MM.1S (cell line): ENCODE data around the gene KIF4B.

Source experiments
- DNase-seq: peaks from one replicate; pipeline ENCODE4 v3.0.0-alpha.2; 2015
- H2AFZ ChIP-seq: fragments of 300-600 bp; sonication (generic); 2 replicates; pipeline ENCODE4 v1.6.0; 2016; ENCODE audit warnings: antibody characterized with exemption, low read length
- H3F3A ChIP-seq: fragments of 300-600 bp; sonication (generic); 2 replicates; pipeline ENCODE4 v1.6.1; 2016; ENCODE audit warnings: mild to moderate bottlenecking, antibody characterized with exemption, low read length, moderate library complexity, mixed read lengths; ENCODE audit not compliant: insufficient read depth
- H3K27ac ChIP-seq: fragments of 300-600 bp; sonication (generic); 2 replicates; pipeline ENCODE4 v1.5.1; 2016; ENCODE audit warnings: mild to moderate bottlenecking, low read length
- H3K27me3 ChIP-seq: fragments of 300-600 bp; sonication (generic); replicated peaks from 2 replicates; pipeline ENCODE4 v1.6.0; 2016; ENCODE audit warnings: low read length; ENCODE audit not compliant: insufficient read depth
- H3K36me3 ChIP-seq: fragments of 300-600 bp; sonication (generic); replicated peaks from 2 replicates; pipeline ENCODE4 v1.6.1; 2016; ENCODE audit warnings: mild to moderate bottlenecking, low read length, mixed read lengths; ENCODE audit not compliant: insufficient read depth
- H3K4me1 ChIP-seq: fragments of 300-600 bp; sonication (generic); 2 replicates; pipeline ENCODE4 v1.6.1; 2016; ENCODE audit warnings: low read length, mixed read lengths
- H3K4me2 ChIP-seq: fragments of 300-600 bp; sonication (generic); 2 replicates; pipeline ENCODE4 v1.6.0; 2016; ENCODE audit warnings: low read depth, low read length
- H3K4me3 ChIP-seq: fragments of 300-600 bp; sonication (generic); 2 replicates; pipeline ENCODE4 v1.5.1; 2016; ENCODE audit warnings: low read length, mixed read lengths
- H3K79me2 ChIP-seq: fragments of 300-600 bp; sonication (generic); 2 replicates; pipeline ENCODE4 v1.6.1; 2016; ENCODE audit warnings: mixed run types, low read length, mixed read lengths
- H3K9ac ChIP-seq: fragments of 300-600 bp; sonication (generic); 2 replicates; pipeline ENCODE4 v1.6.1; 2016; ENCODE audit warnings: low read length, mixed read lengths
- H3K9me2 ChIP-seq: fragments of 300-600 bp; sonication (generic); replicated peaks from 2 replicates; pipeline ENCODE4 v1.6.1; 2016; ENCODE audit warnings: mild to moderate bottlenecking, low read length, mixed read lengths; ENCODE audit not compliant: insufficient read depth
- H3K9me3 ChIP-seq: fragments of 300-600 bp; sonication (generic); replicated peaks from 2 replicates; pipeline ENCODE4 v1.6.1; 2016; ENCODE audit warnings: mild to moderate bottlenecking, low read length, mixed read lengths; ENCODE audit not compliant: insufficient read depth
- H4K20me1 ChIP-seq: fragments of 300-600 bp; sonication (generic); 2 replicates; pipeline ENCODE4 v1.6.1; 2016; ENCODE audit warnings: mild to moderate bottlenecking, low read length, moderate library complexity, mixed read lengths; ENCODE audit not compliant: insufficient read depth
- EZH2 ChIP-seq: fragments of 300-600 bp; sonication (generic); optimal IDR thresholded peaks from 2 replicates; pipeline ENCODE3; 2017; ENCODE audit warnings: low read depth, mild to moderate bottlenecking, antibody characterized with exemption, low read length, mixed read lengths
- EZH2phosphoT487 ChIP-seq: fragments of 300-600 bp; sonication (generic); IDR thresholded peaks from 2 replicates; pipeline ENCODE4 v1.6.1; 2018; ENCODE audit warnings: antibody characterized with exemption, low read length
- TF ChIP-seq, protein P1 (sequence below): fragments of 300-600 bp; sonication (generic); IDR thresholded peaks from 2 replicates; pipeline ENCODE4 v1.5.1; 2016; ENCODE audit warnings: antibody characterized with exemption, low read length, mixed read lengths

KIF4B gene, protein sequence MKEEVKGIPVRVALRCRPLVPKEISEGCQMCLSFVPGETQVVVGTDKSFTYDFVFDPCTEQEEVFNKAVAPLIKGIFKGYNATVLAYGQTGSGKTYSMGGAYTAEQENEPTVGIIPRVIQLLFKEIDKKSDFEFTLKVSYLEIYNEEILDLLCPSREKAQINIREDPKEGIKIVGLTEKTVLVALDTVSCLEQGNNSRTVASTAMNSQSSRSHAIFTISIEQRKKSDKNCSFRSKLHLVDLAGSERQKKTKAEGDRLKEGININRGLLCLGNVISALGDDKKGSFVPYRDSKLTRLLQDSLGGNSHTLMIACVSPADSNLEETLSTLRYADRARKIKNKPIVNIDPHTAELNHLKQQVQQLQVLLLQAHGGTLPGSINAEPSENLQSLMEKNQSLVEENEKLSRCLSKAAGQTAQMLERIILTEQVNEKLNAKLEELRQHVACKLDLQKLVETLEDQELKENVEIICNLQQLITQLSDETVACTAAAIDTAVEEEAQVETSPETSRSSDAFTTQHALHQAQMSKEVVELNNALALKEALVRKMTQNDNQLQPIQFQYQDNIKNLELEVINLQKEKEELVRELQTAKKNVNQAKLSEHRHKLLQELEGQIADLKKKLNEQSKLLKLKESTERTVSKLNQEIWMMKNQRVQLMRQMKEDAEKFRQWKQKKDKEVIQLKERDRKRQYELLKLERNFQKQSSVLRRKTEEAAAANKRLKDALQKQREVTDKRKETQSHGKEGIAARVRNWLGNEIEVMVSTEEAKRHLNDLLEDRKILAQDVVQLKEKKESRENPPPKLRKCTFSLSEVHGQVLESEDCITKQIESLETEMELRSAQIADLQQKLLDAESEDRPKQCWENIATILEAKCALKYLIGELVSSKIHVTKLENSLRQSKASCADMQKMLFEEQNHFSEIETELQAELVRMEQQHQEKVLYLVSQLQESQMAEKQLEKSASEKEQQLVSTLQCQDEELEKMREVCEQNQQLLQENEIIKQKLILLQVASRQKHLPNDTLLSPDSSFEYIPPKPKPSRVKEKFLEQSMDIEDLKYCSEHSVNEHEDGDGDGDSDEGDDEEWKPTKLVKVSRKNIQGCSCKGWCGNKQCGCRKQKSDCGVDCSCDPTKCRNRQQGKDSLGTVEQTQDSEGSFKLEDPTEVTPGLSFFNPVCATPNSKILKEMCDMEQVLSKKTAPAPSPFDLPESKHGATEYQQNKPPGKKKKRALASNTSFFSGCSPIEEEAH

DNA sequence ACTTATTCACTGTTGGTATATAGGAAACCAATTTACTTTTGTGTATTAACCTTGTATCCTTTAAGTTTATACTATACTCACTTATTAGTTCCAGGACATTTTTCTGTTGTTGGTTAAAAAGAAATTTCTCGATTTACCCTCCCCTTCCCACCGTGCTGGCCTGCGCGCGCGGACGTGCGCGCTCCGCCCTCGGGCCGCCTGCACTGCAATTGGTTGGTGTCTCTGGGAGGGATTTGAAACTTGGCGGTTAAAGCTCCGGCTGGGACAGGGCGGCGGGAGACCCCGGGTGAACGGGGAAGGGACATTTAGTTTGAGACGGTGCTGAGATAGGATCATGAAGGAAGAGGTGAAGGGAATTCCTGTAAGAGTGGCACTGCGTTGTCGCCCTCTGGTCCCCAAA, at the start of gene KIF4B:
KIF4B (plus strand) TSS at position 230 of the 400 bp plus-strand sequence; CDS start at position 335, 105 bp downstream.
- Histone ChIP-seq H3K4me1 (no peaks in the 10 kb centered on the region), H3K9ac (no peak within 1 kb of the TSS), H3K4me2 (no peak within 1 kb of the TSS), H3K9me2 (no peaks in the 10 kb centered on the region), H3K79me2 (no peaks in the 10 kb centered on the region), H2AFZ (no peak within 1 kb of the TSS), H3K36me3 (no peaks in the 10 kb centered on the region), H3F3A (no peaks in the 10 kb centered on the region), H3K27ac (no peak within 1 kb of the TSS), H4K20me1 (no peaks in the 10 kb centered on the region), H3K9me3 (no peaks in the 10 kb centered on the region), H3K4me3 (no peak within 1 kb of the TSS), H3K27me3 (no peaks in the 10 kb centered on the region)
- TF ChIP-seq, protein P1, sequence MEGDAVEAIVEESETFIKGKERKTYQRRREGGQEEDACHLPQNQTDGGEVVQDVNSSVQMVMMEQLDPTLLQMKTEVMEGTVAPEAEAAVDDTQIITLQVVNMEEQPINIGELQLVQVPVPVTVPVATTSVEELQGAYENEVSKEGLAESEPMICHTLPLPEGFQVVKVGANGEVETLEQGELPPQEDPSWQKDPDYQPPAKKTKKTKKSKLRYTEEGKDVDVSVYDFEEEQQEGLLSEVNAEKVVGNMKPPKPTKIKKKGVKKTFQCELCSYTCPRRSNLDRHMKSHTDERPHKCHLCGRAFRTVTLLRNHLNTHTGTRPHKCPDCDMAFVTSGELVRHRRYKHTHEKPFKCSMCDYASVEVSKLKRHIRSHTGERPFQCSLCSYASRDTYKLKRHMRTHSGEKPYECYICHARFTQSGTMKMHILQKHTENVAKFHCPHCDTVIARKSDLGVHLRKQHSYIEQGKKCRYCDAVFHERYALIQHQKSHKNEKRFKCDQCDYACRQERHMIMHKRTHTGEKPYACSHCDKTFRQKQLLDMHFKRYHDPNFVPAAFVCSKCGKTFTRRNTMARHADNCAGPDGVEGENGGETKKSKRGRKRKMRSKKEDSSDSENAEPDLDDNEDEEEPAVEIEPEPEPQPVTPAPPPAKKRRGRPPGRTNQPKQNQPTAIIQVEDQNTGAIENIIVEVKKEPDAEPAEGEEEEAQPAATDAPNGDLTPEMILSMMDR, result no peak
- no peak for TF ChIP-seq EZH2
- TF ChIP-seq EZH2phosphoT487, result no peak
- no peak for DNase-seq

DNA sequence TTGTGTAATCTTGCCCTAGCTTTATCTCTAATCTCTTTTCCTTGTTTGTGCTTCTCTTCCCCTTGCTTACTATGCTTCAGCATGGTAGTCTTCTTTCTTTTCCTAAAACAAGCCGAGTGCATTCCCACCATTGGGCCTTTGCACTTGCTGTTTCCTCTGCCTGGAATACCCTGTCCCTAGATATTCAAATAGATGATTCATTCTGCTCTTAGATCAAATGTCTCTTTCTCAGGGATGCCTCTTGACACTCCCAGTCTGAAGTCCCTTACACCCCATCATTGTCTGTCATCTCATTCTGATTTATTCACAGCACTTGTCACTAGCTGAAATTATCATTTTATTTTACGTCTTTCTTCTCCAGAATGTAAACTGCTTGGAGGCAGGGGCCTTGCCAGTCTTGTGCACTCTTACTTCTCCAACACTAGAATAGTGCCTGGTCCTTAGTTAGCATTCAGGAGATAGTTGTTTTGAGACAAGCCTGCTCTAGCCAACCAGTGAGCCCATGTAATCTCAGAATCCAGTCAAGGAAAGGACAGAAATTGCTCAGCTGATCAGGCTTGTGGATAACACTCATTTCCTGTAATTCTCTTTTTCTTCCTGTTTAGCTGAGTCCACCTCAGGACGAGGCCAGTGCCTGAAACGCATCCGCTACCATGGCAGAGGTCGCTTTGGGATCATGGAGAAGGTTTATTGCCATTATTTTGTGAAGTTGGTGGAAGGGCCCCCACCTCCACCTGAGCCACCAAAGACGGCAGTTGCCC, 47.3 kb upstream of the KIF4B start:
- Histone ChIP-seq H3K4me1 (no peaks in the 10 kb centered on the region), H4K20me1 (no peaks in the 10 kb centered on the region), H2AFZ (no peak overlapping the region), H3K4me2 (no peak overlapping the region), H3K9me3 (no peaks in the 10 kb centered on the region), H3F3A (no peaks in the 10 kb centered on the region), H3K27me3 (no peaks in the 10 kb centered on the region), H3K79me2 (no peaks in the 10 kb centered on the region), H3K4me3 (no peak overlapping the region), H3K9ac (no peak overlapping the region), H3K36me3 (no peaks in the 10 kb centered on the region; the same call in 1 of the 2 replicates), H3K27ac (no peak overlapping the region), H3K9me2 (no peaks in the 10 kb centered on the region)
- TF ChIP-seq, protein P1, result no peak
- TF ChIP-seq EZH2phosphoT487 (no peak), EZH2 (no peak)
- no peak for DNase-seq

DNA sequence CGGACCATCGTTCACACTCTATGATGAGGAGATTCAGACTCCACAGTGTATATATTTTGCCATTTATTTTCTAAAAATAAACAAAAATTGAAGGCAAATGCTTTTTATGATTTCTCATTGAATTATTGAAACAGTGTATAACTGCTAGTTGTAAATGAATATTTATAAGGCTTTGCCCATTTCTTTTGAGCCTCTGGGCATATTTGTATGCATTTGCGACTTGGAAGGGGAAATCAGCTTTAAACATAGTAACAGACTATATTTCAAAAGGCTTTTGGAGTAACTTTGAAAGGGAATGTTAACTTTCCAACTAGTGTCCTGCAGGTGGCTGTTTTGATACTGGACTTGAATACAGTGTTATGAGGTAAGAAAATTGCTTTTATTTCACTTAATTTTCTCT, 46.7 kb upstream of the KIF4B start:
- no peaks in the 10 kb centered on the region for H3F3A ChIP-seq
- no peaks in the 10 kb centered on the region for H4K20me1 ChIP-seq
- DNase-seq, result no peak
- TF ChIP-seq, protein P1, result no peak
- TF ChIP-seq EZH2, result no peak
- TF ChIP-seq EZH2phosphoT487, result no peak
- no peaks in the 10 kb centered on the region for H3K9me3 ChIP-seq
- no peak overlapping the region for H3K4me2 ChIP-seq
- no peak overlapping the region for H3K9ac ChIP-seq
- H3K4me1 ChIP-seq, result no peaks in the 10 kb centered on the region
- H3K9me2 ChIP-seq, result no peaks in the 10 kb centered on the region
- no peak overlapping the region for H3K4me3 ChIP-seq
- no peak overlapping the region for H2AFZ ChIP-seq
- no peaks in the 10 kb centered on the region for H3K27me3 ChIP-seq
- H3K27ac ChIP-seq, result no peak overlapping the region
- no peaks in the 10 kb centered on the region; the same call in 1 of the 2 replicates for H3K36me3 ChIP-seq
- no peaks in the 10 kb centered on the region for H3K79me2 ChIP-seq
